Right atrium auricular region (tissue), 2 donors: ENCODE data around the gene ARL6IP1. TPM values are rescaled to one million over a fixed set of nuclear protein-coding genes. Genes with fewer than 3 reads are reported as not detected.

Source experiments
- DNase-seq: peaks from one replicate; pipeline ENCODE4 v3.0.0-alpha.2; 2019; ENCODE audit warnings: low spot score
- H3K27ac ChIP-seq, 2 donors: fragments of 200-600 bp; sonication (generic); 1 replicate in 1 of 2; 2 replicates in 1 of 2; pipeline ENCODE4 v1.5.1; 2016 to 2019
- H3K27me3 ChIP-seq, 2 donors: fragments of 200-600 bp; sonication (generic); one replicate each; pipeline versions ENCODE4 v1.5.1 to v1.6.0; 2017 to 2019
- H3K36me3 ChIP-seq: fragments of 200-600 bp; sonication (generic); one replicate; pipeline ENCODE4 v1.5.1; 2016
- H3K4me1 ChIP-seq, 2 donors: fragments of 200-600 bp; sonication (generic); one replicate each; pipeline versions ENCODE4 v1.5.1 to v1.6.0; 2017 to 2019
- H3K4me3 ChIP-seq, 2 donors: fragments of 200-600 bp; sonication (generic); 1 replicate in 1 of 2; 2 replicates in 1 of 2; pipeline ENCODE4 v1.5.1; 2017 to 2019; ENCODE audit warnings: mild to moderate bottlenecking in 1 of 2, moderate library complexity in 1 of 2
- H3K9me3 ChIP-seq, 2 donors: fragments of 200-600 bp; sonication (generic); one replicate each; pipeline ENCODE4 v1.5.1; 2019
- CTCF ChIP-seq, 2 donors: fragments of 200-600 bp; sonication (generic); IDR thresholded peaks; one replicate each; pipeline ENCODE4 v1.5.1; 2019; ENCODE audit warnings: antibody characterized with exemption in 2 of 2
- total RNA-seq, 2 donors: library from RNA; depleted of rRNA; stranded (reverse); fragments of >200 nt; gene quantifications; one replicate each; pipeline ENCODE4 v1.1.0, GENCODE V29; 2016

Gene ARL6IP1
- total RNA-seq, 2 donors from 2014 or later: 47.7 to 65.3 TPM

GRCh38 chr16:18836702-18837101 lies 35.4 kb upstream of the ARL6IP1 start:
- peaks cover 92% of the 10 kb centered on the region for H3K36me3 ChIP-seq
- H3K9me3 ChIP-seq: no peaks in the 10 kb centered on the region
- H3K4me1 ChIP-seq: no peaks in the 10 kb centered on the region
- H3K4me3 ChIP-seq: no peak overlapping the region
- no peak overlapping the region for H3K27ac ChIP-seq
- DNase-seq: no peak
- no peaks in the 10 kb centered on the region for H3K27me3 ChIP-seq
- TF ChIP-seq CTCF (IDR thresholded peaks at IDR 0.05): no peak

GRCh38 chr16:18834864-18835263 lies 33.5 kb upstream of the ARL6IP1 start:
- no peaks in the 10 kb centered on the region for H3K4me1 ChIP-seq
- H3K27ac ChIP-seq: no peak overlapping the region
- no peak for TF ChIP-seq CTCF (IDR thresholded peaks at IDR 0.05)
- H3K27me3 ChIP-seq: no peaks in the 10 kb centered on the region
- H3K4me3 ChIP-seq: no peak overlapping the region
- no peak for DNase-seq
- peaks cover 100% of the 10 kb centered on the region for H3K36me3 ChIP-seq
- H3K9me3 ChIP-seq: no peaks in the 10 kb centered on the region

GRCh38 chr16:18833707-18834505 lies 32.6 kb upstream of the ARL6IP1 start:
- H3K4me3 ChIP-seq: no peak overlapping the region
- no peaks in the 10 kb centered on the region for H3K27me3 ChIP-seq
- H3K27ac ChIP-seq: no peak overlapping the region
- TF ChIP-seq CTCF (IDR thresholded peaks at IDR 0.05): no peak
- H3K36me3 ChIP-seq: peaks cover 100% of the 10 kb centered on the region
- no peak for DNase-seq
- H3K4me1 ChIP-seq: no peaks in the 10 kb centered on the region
- H3K9me3 ChIP-seq: no peaks in the 10 kb centered on the region

DNA sequence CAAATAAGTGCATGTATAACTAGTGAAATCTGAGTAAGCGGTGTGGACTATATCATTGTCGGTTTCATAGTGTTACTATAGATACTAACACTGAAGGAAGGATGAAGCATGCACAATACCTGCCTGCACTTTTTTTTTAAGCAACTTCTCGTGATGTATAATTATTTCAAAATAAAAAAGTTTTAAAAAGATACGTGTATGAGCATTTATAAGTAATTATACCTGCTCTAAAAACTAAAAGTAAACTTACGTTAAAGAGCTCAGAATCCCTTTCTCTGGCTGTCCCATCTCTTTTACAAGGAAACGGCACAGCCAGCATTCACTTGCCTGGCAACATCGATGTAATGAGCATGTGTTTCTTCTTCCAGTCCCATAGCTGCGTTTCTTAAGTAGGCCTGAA lies 31.3 kb upstream of the ARL6IP1 start:
- no peak for TF ChIP-seq CTCF (IDR thresholded peaks at IDR 0.05)
- Histone ChIP-seq H3K27ac (no peak overlapping the region), H3K4me3 (no peak overlapping the region), H3K9me3 (no peaks in the 10 kb centered on the region), H3K36me3 (peaks cover 100% of the 10 kb centered on the region), H3K4me1 (no peaks in the 10 kb centered on the region), H3K27me3 (no peaks in the 10 kb centered on the region)
- no peak for DNase-seq

DNA sequence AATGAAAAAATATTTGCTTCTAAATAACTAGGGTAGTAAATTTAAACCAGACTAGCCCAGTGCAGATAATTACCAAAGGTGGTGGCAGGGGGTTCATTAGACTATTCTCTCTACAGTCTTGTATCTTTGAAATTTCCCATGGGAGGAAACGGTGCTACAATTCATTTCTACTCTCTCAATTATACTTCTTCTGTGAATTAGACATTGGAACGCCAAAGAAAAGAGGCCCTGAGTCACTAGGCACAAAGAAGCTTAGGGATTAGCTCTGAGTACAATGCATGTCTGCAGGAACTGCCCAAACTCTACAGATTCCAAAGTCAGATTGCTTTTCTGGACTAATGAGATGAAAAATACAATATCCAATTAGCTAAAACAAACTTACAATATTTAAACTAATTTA lies 30.7 kb upstream of the ARL6IP1 start:
- DNase-seq: no peak
- no peak overlapping the region for H3K4me3 ChIP-seq
- peaks cover 97% of the 10 kb centered on the region for H3K36me3 ChIP-seq
- H3K27me3 ChIP-seq: no peaks in the 10 kb centered on the region
- no peaks in the 10 kb centered on the region for H3K4me1 ChIP-seq
- no peaks in the 10 kb centered on the region for H3K9me3 ChIP-seq
- TF ChIP-seq CTCF (IDR thresholded peaks at IDR 0.05): no peak
- H3K27ac ChIP-seq: no peak overlapping the region

GRCh38 chr16:18829251-18829650 lies 27.9 kb upstream of the ARL6IP1 start:
- Histone ChIP-seq H3K36me3 (peaks cover 72% of the 10 kb centered on the region), H3K9me3 (no peaks in the 10 kb centered on the region), H3K27ac (no peak overlapping the region), H3K4me1 (no peaks in the 10 kb centered on the region), H3K4me3 (no peak overlapping the region), H3K27me3 (no peaks in the 10 kb centered on the region)
- no peak for TF ChIP-seq CTCF (IDR thresholded peaks at IDR 0.05)
- DNase-seq: no peak
